NOMO-1 treated with dmso at 0.1 percent for 144 hours (cell line): ENCODE data around the gene RTN4.

Source experiments
- DNase-seq: peaks from one replicate; lab custom pipeline; 2025; ENCODE audit not compliant: unreplicated experiment; lab: John Stamatoyannopoulos, UW

The RTN4 gene

GRCh38 chr2:54975598-54976492 is 74.4 kb downstream of the RTN4 start:
- no peak for DNase-seq

- DNase-seq: no peak
These were observed 75.1 kb downstream of the RTN4 start for GRCh38 chr2:54975175-54975574.

- DNase-seq: no peak
These were observed 80.3 kb downstream of the RTN4 start for GRCh38 chr2:54969940-54970338.

GRCh38 chr2:54969295-54969939 is 80.8 kb downstream of the RTN4 start:
- DNase-seq: no peak

- no peak for DNase-seq
These were observed 81.6 kb downstream of the RTN4 start for GRCh38 chr2:54968561-54969218.

GRCh38 chr2:54967759-54968365 is 82.4 kb downstream of the RTN4 start:
- no peak for DNase-seq

GRCh38 chr2:54967269-54967668 is 83.0 kb downstream of the RTN4 start:
- DNase-seq: no peak

GRCh38 chr2:54966837-54967236 is 83.4 kb downstream of the RTN4 start:
- DNase-seq: no peak

GRCh38 chr2:54966165-54966832 is 84.0 kb downstream of the RTN4 start:
- no peak for DNase-seq

GRCh38 chr2:54965425-54965824 is 84.8 kb downstream of the RTN4 start:
- no peak for DNase-seq

- no peak for DNase-seq
These were observed 85.4 kb downstream of the RTN4 start for GRCh38 chr2:54964816-54965215.

- no peak for DNase-seq
These were observed 86.0 kb downstream of the RTN4 start for GRCh38 chr2:54964271-54964670.

GRCh38 chr2:54963476-54963875 is 86.8 kb downstream of the RTN4 start:
- no peak for DNase-seq

GRCh38 chr2:54962935-54963440 is 87.3 kb downstream of the RTN4 start:
- DNase-seq: no peak

- DNase-seq: no peak
These were observed 87.7 kb downstream of the RTN4 start for GRCh38 chr2:54962511-54962910.

- no peak for DNase-seq
These were observed 90.1 kb downstream of the RTN4 start for GRCh38 chr2:54960164-54960563.

GRCh38 chr2:54958717-54959371 is 91.4 kb downstream of the RTN4 start:
- DNase-seq: no peak

GRCh38 chr2:54957321-54957999 is 92.8 kb downstream of the RTN4 start:
- DNase-seq: no peak

GRCh38 chr2:54956111-54956627 is 94.1 kb downstream of the RTN4 start:
- DNase-seq: no peak
